GM19397 (cell line): ENCODE results near the gene SLC7A1.

Experiments used
- ATAC-seq: cut with Tn5 transposase; IDR thresholded peaks from one replicate; pipeline ENCODE4 v1.9.1; 2021; ENCODE audit warnings: mild to moderate bottlenecking, moderate library complexity; ENCODE audit not compliant: unreplicated experiment

SLC7A1 gene

DNA sequence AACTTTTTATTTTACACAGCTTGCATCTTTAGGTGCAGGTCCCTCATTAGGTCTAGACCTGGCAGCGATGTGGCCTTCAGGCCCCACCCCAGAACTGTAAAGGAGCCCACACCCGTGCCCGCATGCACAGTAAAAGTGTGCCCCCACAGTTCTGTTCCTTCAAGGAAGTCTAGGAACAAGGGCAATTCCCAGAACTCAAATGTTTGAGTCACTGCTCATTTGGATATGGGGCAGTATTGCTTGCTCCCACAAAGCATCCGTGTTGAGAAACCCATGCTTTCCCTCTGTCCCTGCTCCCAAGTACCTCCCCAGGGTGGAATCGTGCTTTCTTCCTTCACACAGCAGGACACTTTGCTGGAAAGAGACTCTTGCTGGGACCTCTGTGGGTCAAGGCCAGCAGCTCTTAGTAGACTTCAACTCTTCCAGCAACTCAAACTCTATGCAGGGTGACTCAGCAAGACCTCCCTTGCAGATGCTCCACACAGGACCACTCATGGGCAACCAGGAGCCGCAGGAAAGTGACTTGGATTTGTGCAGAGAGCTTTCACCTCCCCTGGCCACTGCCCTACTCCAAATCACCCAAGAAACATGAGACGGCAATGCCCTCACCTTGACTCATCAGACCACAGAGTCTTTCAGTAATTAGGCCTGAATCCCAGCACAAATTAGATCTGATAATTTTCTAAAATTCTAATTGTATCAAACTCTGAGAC lies 12.3 kb downstream of the SLC7A1 start:
- ATAC-seq, result no peak

DNA sequence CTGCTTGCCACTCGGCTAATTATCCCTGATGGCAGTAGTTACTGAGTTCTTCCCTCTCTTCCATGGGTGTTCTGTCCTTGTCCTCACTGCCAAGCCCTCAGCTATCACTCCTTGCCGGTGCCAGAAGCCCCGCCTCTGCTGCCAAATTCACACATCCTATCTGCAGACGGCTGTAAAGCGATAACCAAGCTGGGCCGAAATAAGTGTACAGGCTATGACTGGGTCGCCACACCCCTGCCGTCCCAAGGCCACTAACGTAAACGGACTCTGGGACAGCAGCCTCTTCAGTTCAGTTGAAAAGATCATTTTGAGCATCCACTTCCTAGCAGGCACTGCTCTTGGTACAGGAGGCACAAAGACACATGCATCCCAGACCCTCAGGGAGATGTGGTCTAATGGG lies 13.3 kb downstream of the SLC7A1 start:
- no peak for ATAC-seq

DNA sequence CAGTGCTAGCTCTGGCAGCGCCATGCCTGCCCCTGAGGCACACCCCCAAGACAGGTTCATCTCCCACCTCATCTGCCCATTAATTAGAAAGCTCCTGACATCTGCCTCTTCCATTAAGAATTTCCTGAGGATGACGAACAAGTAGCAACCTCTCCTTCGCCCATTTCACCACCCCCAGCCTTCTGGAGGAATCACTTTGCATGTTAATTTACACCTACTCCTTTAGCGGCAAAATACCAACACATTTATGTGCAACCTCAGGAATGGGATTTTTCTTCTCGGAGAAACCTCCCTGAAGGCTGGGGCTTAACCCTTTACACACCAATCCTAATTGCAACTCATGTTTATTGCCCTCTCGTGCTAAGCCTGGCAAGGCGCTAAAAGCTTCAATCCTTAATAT lies 13.8 kb downstream of the SLC7A1 start:
- ATAC-seq, result no peak

DNA sequence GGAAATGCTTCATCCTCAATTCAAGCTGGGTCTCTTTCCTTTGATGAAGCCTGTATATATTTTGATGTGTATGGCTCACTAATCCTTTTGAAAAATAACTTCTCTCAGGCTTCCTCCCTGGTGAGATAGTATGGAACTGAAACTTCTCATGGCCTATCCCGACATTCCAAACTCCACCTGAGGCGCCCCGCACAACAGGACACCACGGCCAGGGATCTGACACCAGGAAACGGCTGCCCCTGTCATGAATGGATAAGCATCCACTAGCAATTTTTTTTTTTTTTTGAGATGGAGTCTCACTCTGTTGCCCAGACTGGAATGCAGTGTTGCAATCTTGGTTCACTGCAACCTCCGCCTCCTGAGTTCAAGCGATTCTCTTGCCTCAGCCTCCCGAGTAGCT lies 16.4 kb downstream of the SLC7A1 start:
- ATAC-seq, result no peak

DNA sequence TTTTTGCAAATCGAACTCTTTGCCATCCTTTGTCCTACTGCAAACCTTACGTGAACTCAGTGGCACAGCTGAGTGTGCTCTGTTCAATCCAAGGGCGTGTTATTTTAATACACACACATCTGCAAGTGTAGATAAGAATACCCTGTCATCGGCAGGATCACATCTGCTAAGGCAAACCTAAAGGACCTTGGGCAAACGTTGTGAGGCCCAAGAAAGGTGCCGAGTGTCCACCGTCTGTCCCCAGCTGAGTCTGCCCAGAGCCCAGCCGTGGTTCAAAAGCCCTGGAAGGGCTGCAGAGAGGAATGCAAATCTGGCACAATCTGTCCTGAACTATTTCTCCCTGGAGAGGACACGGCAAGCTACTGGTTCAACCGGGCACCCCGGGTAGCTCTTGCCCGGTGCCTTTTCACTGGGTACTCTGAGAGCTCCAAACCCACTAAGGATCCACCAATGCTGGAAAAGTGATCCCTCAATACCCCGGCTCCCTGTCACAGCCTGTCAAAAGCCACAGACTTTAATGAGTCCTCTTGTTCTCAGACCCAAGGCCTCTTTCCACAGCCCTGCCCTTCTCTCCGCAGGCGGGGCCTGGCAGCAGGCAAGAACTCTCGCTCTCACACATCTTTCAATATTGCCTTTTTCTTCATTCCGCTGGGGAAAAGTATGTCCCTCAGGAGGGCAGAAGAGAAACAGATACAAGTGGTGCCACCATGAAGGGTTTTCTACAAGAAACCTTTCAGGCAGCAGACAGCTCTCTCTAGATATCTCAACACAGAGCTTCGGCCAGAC lies 17.0 kb downstream of the SLC7A1 start:
- no peak for ATAC-seq

DNA sequence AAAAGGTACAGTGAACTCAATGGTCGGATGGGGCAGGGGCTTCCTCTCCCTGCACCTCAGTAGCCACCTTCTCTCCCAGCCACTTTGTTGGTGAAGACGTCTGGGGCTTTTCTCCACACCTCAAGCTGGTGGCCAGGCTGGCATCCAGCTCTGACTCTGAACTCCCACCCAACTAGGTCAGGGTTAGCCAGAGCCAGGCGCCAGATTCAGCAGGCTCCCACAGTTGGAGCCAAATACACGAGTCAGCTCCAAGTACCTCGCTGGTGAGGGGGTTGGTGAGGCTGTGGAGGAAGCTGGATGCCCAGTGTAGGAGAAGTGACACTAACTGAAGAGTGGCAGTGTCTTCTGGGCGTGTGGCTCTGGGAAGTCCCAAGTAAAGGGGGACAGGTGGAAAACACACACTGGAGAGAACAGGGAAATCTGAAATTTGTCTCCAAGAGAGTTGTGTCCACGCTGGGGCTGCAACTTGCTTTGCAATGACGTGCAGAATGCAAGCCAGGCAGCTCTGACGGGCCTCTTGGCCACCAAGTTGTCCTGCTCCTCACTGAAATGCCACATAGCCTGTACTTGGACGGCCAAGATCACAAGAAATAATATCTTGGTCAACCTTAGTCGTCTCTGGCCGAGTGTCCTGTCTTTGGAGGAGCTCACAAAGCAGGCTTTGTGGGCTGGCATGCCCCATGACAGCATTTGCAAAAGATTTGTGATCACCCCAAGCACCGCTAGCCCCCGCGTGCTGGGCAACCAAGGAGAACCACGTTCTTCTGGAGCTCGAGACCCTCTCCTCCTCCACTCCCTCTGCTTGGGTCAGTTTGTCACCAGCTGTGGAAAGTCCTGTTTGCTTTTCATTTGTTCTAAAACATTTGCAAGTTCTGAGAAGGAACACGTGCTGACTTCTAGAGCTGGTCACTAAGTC lies 18.1 kb downstream of the SLC7A1 start:
- ATAC-seq, result no peak

DNA sequence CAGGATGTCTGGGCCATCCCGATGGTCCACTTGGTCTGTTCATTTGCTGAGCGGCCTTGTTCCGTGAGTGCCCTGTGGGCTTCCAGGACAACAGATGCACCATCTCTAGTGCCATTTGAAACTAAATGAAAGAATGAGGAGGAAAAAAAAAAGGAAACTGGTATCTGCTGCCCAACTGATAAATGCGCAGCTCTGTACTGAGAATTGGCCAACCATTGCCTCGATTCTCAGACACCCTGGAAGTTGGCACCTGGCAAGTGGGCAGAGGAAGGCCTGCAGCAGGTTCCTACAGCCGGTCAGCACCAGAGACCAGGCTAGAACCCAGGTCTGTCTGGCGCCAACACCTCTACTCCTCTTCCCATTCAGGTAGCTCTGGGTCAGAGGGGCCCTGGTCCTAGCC lies 18.9 kb downstream of the SLC7A1 start:
- no peak for ATAC-seq

DNA sequence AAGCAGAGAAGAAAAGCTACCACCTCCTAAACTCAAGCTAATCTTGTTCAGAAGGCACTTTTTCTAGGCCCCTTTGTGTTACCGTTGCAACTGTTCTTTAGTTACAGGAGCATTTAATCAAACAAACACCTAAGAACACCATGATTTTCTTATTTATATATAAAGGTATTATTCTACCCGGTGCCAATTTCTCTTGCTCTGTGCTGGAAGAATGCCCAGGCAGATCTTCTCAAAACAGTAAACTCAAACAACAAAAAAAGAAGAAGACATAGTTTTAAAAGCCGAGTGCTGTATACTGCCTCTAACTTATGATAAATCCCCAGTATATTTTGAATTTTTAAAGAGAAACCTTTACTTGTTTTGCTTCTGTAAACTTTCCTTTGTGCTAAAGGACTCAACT lies 20.4 kb downstream of the SLC7A1 start:
- no peak for ATAC-seq

DNA sequence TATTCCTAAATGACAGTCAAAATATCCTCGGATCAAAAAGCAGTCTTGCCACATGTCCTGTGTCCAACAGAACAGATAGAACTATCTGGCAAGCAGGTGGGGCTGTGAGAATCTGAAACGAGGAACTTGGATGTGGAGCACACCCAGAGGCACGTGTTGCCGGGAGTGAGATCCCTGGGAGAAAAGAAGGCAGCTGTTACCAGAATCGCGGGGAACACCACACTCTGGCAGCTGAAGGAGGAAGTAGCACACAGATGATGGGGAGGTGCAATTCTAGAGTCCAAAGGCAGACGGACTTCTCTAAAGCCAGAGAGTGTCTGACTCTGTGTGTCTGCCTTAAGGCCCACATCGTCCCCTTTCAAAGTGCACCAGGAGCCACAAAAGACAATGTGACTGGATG lies 22.3 kb downstream of the SLC7A1 start:
- no peak for ATAC-seq

DNA sequence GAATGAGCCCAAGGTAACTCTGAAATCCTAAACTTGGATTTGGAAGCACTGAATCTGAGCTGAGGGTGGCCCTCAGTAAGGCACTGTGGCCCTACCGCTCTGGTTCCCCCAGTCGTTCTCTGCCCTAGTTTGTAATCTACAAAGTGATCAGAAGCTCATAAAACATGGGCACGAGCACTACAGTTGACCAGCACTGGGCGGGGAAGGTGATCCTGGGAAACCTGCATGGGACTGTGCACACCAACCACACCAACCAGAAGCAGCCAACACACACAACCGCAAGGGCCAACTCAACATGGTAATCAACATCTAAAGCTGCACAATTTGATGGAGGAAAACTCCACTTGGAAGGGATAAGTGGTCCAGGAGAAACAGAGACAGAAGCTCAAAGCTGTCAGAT lies 22.9 kb downstream of the SLC7A1 start:
- no peak for ATAC-seq

DNA sequence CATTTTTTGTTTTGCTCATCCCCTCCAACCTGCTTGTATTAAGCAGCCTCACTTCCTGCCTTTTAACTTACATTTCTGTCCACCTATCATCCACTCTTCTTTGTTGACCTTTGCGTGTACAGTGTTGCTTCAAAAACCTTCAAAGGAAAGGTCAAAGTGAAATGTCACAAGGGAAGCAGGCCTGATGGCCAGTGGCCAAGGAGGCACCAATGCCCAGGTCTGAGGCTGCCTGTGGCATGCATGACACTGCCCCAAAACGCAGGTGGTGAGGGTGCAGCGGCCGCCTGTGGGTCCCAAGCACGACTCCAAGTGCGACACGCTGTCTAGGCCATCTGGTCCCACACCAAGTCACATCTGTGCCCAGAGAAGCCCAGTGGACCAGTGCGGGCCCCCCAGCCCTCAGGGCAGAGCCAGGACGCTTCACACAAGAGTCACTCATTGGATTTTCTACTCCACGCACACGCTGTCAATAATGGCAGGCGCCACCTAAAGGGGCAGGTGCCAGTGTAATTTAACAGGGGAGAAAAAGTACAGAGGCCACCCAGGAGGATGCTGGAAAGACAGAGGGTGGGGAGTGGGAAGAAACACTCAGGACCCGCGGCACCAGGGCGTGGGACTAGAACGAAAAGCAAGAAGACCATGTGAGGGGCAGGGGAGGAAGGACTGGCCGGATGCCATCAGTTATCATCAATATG lies 23.5 kb downstream of the SLC7A1 start:
- no peak for ATAC-seq

DNA sequence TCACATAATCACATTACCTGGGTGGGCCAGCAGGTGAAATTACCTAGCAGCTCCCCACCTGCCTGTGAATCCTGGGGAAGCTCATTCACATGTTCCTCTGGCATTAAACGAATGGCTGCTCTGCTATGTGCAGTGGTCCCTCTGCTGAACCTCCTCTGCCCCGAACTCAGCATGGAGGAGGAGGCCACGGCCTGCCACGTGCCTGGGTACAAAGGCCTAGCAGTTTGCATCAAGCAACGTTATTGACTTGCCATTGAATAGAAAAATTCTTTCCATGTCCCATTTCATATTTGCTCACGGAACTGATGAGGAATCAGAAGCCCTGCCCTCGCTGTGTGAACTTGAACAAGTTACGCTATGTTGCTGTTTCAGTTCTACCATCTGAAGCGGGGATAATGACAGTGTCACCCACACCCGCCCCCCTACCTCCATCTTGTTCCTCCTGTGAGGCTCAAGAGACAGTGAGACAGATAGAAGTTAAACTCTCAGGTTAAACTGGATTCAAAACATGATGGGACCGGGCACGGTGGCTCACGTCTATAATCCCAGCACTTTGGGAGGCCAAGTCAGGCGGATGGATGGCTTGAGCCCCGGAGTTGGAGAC lies 25.3 kb downstream of the SLC7A1 start:
- ATAC-seq, result no peak

DNA sequence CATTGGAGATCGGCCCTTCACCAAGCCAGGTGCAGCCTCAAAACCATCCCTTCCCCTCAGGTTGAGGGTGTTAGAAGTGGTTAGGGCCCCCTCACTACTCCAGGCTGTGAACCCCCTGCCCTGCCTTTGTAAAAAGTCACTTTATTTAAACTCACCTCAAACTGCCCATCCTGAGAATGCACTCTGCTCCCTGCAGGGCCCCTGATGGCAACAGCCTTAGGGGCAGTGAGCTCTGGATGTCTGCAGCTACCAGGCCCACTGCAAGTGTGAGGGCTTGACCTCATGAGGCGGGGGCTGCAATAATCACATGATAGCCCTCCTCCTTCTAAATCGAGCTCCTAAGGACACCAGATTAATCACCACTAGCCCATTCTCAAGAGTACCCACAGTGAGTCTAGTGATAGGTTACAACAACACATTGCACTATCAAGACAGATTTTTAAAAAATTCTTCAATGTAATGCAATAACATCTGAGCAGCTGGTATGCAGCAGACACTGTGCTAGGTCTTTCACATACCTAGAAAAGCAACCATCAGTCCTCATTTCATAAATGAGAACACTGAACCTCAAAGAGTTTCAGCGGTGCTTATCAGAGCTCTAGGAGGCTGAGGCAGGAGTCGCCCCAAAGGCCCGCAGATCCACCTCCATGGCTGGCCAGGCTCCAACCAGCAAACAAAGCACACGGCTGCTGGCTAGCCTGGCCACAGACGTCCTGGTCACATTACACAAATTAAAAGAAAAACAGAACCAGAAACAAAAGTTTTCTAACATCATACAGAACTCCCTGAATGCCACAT lies 26.0 kb downstream of the SLC7A1 start:
- ATAC-seq, result no peak

DNA sequence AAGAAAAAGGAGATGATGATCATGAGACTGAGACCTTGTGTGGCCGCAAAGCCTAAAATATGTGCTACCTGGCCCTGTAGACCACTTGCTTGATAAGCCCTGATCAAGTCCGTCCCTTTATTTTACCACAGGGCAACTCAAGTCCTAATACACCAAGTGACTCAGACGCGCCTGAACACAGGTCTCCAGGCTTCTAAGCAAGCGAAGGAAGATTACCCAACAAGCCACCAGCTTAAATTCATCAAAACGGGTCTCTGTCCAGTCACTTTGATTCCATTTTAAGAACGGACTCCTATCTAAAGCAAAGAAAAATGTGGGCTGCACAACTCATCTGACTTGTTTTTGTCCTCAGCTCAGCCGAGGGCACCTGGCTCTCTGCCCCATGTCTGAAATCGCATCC lies 26.8 kb downstream of the SLC7A1 start:
- ATAC-seq, result no peak

DNA sequence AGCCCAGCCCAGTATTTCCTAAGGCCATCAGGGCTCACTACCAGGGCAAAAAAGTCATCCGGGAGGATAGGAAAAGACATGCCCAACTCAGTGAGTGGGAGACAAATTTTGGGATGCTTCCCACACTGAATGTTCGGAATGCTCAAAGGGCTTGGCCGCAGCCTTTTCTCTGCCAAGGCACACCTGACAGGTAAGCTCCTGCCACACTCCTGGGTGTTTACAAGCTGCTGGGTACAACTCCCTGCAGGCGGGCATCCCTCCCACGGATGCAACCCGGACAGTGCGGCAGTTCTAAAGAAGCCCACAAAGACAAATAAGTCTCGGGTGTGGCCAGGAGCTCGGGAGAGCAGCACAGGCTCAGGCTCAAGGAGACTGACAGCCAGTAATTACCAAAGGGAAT lies 28.1 kb downstream of the SLC7A1 start:
- no peak for ATAC-seq

DNA sequence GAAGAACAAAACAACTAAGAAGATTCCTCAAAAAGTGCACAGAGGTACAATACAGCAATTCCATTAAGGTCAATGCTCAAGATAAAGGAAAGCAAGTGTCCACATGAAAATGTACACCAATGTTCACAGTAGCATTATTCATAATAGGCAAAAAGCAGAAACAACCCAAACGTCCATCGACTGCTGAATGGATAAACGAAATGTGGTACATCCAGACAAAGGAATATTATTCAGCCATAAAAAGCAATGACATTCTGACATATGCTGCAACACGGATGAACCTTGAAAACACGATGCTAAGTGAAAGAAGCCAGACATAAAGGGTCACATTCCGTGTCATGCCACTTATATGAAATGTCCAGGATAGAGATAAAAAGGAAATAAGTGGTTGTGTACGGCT lies 29.3 kb downstream of the SLC7A1 start:
- ATAC-seq, result no peak

DNA sequence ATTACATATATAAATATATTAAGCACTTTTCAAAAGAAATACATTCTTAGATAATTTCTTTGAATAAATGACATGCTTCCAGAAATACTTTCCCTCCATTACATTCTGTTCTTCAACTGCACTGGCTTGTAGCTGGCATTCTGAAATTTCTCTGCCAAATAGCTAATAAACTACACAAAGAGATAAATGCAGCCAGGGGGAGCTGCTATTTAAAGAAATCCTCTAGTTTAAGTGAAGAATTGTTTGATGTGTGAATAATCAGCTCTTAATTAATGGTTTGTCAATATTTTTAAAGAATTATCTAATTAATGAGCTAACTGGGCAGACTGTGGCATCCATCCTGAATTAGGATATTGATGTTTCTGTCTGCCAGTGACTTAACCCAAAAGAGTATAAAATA lies 30.7 kb downstream of the SLC7A1 start:
- no peak for ATAC-seq

DNA sequence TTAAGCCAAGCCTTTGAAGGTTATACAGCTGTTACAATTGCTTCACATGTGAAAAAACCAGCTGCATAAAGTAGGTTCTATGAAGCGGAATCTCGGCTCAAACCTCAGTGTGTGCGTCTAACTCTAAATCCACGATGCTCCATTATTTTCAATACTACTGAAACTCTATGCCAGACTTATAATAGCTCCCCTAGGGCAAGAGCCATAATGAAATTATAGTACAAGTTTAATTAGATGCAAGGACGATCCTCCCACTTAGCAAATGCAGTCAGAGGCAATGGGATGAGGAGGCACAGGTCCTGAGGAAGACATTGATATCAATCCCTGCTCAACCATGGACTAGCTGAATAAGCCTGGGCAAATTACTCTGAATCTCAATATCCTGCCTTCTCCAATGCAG lies 31.1 kb downstream of the SLC7A1 start:
- ATAC-seq, result no peak

DNA sequence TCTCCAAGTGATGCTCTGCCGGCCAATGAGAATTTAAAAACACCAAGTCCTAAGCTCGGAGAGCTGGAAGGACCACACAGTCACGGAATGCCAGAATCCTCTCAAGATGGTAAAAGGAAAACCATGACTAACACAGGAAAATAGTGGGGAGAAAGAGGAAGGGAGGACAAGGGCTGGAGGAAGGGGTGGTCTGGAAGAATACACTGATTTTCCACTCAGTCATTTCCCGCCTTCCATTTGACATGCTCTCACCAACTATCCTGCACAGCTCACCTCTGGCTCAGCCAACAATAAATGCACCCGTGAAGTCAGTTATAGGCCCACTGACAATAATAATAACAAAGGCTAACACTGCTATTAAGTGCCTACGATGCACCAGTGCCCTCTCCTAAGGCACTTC lies 31.5 kb downstream of the SLC7A1 start:
- ATAC-seq, result no peak
